Neuron (in vitro differentiated cells): ENCODE measurements around the gene MGAT3.
"Not testable (repeated sequence)": the region's sequence is repeated elsewhere in the genome, so short reads cannot be mapped to it uniquely, and the experiment has no call there.

Source experiments
- H2AFZ ChIP-seq: one replicate; pipeline ENCODE4 v1.6.1; 2013; ENCODE audit warnings: low read depth, mild to moderate bottlenecking, inconsistent platforms, low read length, moderate library complexity
- H3K27me3 ChIP-seq: one replicate; pipeline ENCODE4 v1.6.1; 2013; ENCODE audit warnings: low read length; ENCODE audit not compliant: insufficient read depth
- H3K36me3 ChIP-seq: one replicate; pipeline ENCODE4 v1.6.1; 2013; ENCODE audit warnings: low read length; ENCODE audit not compliant: insufficient read depth
- H3K4me1 ChIP-seq: one replicate; pipeline ENCODE4 v1.6.1; 2013; ENCODE audit warnings: low read length; ENCODE audit not compliant: insufficient read depth
- H3K4me3 ChIP-seq: 2 replicates; pipeline ENCODE4 v1.5.1; 2013; ENCODE audit warnings: mild to moderate bottlenecking, low read length, moderate library complexity
- H3K9me3 ChIP-seq: one replicate; pipeline ENCODE4 v1.6.1; 2013; ENCODE audit warnings: low read length

Gene MGAT3, protein sequence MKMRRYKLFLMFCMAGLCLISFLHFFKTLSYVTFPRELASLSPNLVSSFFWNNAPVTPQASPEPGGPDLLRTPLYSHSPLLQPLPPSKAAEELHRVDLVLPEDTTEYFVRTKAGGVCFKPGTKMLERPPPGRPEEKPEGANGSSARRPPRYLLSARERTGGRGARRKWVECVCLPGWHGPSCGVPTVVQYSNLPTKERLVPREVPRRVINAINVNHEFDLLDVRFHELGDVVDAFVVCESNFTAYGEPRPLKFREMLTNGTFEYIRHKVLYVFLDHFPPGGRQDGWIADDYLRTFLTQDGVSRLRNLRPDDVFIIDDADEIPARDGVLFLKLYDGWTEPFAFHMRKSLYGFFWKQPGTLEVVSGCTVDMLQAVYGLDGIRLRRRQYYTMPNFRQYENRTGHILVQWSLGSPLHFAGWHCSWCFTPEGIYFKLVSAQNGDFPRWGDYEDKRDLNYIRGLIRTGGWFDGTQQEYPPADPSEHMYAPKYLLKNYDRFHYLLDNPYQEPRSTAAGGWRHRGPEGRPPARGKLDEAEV

DNA sequence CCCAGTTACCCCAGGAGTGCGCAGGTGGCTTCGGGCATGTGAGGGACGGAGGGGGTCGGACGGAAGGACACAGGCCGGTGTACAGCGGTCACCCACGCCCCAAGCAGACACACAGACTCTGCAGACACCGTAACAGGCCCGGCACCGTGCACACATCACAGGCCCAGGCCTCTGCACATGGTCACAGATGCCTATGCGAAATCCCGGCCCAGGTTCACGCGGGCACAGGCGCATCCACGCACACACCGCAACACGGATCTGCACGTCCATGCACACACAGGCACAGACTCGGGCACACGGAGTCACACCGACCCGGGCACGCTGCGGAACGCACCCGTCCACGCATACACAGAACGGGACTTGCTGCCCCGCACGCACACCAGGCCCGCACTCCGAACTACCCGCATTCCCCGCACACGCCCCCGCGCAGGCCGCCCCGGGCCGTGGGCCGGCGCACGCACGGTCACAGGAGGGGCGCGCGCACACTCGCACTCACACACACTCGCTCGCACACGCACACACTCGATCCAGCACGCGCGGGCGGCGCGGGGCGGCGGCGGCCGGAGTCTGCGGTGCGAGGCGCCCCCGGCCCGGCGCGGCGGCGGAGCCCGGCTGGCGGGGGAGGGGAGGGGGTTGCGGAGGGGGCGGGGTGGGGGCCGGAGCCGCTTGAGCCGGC is at the start of gene MGAT3:
Gene MGAT3 (plus strand): TSS at position 491 of the 676 bp plus-strand sequence. CDS start 30,336 bp downstream, outside the sequence.
- H3K4me1 ChIP-seq = peaks cover 29% of the 10 kb centered on the region
- H3K9me3 ChIP-seq = no peaks in the 10 kb centered on the region
- H3K4me3 ChIP-seq = peak within 1 kb of the TSS; percentile 64
- H3K27me3 ChIP-seq = no peaks in the 10 kb centered on the region
- no peaks in the 10 kb centered on the region for H3K36me3 ChIP-seq
- H2AFZ ChIP-seq = peak within 1 kb of the TSS; percentile 65

DNA sequence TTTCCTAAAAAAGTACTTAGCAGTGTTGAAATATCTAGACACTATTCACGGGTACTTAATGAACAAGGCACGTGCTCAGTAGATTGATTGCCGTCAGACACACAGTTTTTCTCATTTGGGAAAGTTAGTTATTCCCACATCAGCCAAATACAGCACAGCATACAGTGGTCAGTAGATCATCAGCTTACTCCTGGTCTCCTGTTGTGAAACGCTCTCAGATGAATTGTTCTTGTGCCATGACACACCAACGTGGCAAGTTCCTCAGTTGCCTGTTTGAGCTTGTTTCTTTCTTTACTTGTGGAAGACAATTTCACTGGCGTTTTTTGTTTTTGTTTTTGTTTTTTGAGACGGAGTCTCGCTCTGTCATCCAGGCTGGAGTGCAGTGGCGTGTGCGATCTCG is 48.6 kb upstream of the MGAT3 start:
- Histone ChIP-seq H3K9me3 (no peaks in the 10 kb centered on the region), H3K4me3 (no peak overlapping the region), H2AFZ (no peak overlapping the region), H3K27me3 (no peaks in the 10 kb centered on the region), H3K4me1 (peaks cover 24% of the 10 kb centered on the region), H3K36me3 (no peaks in the 10 kb centered on the region)

DNA sequence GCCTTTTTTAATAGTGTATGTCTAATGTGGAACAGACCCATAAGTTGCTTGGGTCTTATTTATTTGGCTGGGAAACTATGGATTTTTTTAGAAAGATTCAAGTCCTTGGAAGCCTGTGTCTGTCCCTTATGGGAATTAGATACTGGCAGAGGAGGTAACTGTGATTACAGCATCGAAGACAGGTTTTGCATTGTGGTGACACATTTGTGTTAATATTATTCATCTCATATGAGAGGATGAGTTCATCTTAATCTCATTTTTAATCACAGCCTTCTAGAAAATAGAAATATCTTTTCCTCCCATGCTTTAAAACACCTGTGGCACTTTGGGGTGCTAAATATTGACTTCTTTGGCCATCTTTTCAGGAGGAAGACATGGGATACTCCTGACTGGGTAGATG is 48.0 kb upstream of the MGAT3 start:
- Histone ChIP-seq H3K27me3 (no peaks in the 10 kb centered on the region), H3K4me3 (no peak overlapping the region), H3K9me3 (no peaks in the 10 kb centered on the region), H3K36me3 (no peaks in the 10 kb centered on the region), H3K4me1 (peaks cover 24% of the 10 kb centered on the region), H2AFZ (no peak overlapping the region)

DNA sequence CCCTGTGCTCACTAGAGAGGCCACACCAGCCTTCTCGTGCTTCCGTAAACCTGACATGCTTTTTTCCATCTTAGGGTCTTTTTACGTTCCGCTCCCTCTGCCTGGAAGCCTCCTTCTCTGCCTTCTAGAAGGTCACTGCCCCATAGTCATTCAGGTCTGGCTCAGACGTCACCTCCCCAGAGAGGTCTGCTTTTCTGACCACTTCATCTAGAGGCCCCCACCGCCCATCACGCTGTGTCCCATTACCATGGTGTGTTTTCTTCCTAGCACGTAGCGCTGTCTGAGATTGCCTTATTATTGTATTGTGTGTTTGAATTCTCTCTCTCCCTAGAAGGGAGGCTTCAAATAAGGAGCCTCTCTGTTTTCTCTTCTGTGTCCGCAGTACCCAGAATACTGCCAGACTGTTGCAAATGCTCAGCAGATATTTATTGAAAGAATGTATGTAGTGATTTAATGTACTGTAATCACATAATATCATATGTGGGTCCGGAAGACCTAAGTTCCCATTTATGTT is 47.2 kb upstream of the MGAT3 start:
- no peaks in the 10 kb centered on the region for H3K36me3 ChIP-seq
- peaks cover 22% of the 10 kb centered on the region for H3K4me1 ChIP-seq
- no peaks in the 10 kb centered on the region for H3K27me3 ChIP-seq
- H3K9me3 ChIP-seq = no peaks in the 10 kb centered on the region
- no peak overlapping the region for H2AFZ ChIP-seq
- H3K4me3 ChIP-seq = no peak overlapping the region

- Histone ChIP-seq H3K4me1 (peaks cover 15% of the 10 kb centered on the region), H3K9me3 (no peaks in the 10 kb centered on the region), H3K36me3 (peaks cover 6% of the 10 kb centered on the region), H2AFZ (no peak overlapping the region), H3K4me3 (no peak overlapping the region), H3K27me3 (no peaks in the 10 kb centered on the region)
These were observed 46.5 kb upstream of the MGAT3 start for GRCh38 chr22:39410264-39410663.

GRCh38 chr22:39411828-39412365 is 44.9 kb upstream of the MGAT3 start:
- peaks cover 22% of the 10 kb centered on the region for H3K36me3 ChIP-seq
- not testable (repeated sequence) for H3K27me3 ChIP-seq, H3K9me3 ChIP-seq, H3K4me1 ChIP-seq, H2AFZ ChIP-seq, H3K4me3 ChIP-seq

DNA sequence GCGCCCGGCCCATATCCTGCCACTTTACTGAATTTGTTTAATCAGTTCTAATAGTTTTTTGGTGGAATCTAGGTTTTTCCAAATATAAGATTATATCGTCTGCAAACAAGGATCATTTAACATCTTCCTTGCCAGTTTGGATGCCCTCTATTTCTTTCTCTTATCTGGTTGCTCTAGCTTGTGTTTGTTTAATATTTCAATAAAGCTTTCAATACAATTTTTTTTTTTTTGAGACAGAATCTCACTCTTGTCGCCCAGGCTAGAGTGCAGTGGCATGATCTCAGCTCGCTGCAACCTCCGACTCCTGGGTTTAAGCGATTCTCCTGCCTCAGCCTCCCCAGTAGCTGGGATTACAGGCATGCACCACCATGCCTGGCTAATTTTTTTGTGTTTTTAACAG is 43.6 kb upstream of the MGAT3 start:
- peaks cover 31% of the 10 kb centered on the region for H3K36me3 ChIP-seq
- not testable (repeated sequence) for H3K27me3 ChIP-seq, H2AFZ ChIP-seq, H3K4me3 ChIP-seq, H3K9me3 ChIP-seq, H3K4me1 ChIP-seq

DNA sequence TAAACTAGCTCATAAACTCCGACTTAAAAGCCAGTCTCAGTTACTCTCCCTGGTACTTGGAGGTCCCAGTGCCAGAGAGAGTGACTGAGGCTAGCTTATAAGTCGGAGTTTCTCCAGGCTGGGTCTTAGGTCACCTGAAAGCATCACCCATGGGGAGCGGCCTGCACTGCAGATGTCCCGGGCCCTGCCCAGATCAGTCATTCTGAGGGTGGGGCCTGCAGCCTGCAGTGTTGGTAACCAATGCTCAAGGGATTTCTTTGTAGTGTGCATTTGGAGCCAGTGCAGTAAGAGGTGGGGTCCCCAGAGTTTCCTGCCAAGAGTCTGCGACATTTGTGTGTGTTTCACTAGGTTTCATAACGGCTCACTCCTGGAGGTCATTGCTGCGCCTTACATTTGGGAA is 42.4 kb upstream of the MGAT3 start:
- Histone ChIP-seq H3K4me3 (no peak overlapping the region), H3K9me3 (no peaks in the 10 kb centered on the region), H3K4me1 (peaks cover 5% of the 10 kb centered on the region), H2AFZ (no peak overlapping the region), H3K36me3 (peaks cover 41% of the 10 kb centered on the region), H3K27me3 (no peaks in the 10 kb centered on the region)

- Histone ChIP-seq H3K4me1 (peaks cover under 1% of the 10 kb centered on the region), H3K36me3 (peaks cover 46% of the 10 kb centered on the region), H2AFZ (no peak overlapping the region), H3K4me3 (no peak overlapping the region), H3K27me3 (no peaks in the 10 kb centered on the region), H3K9me3 (no peaks in the 10 kb centered on the region)
These were observed 41.9 kb upstream of the MGAT3 start for GRCh38 chr22:39414886-39415285.

DNA sequence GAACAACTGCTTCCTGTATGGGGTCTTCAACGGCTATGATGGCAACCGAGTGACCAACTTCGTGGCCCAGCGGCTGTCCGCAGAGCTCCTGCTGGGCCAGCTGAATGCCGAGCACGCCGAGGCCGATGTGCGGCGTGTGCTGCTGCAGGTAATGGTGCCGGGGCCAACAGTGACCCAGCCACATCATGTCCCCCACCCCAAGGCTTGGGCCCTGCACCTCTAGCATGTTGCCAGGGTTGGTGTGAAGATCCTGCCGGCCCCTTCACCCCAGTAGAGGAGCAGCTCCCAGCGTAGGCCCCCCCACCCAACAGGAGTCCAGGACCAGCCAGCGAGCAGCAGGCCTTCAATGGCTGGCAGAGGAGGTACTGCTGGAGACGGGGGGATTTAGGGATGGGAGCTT is 41.3 kb upstream of the MGAT3 start:
- H3K4me3 ChIP-seq = no peak overlapping the region
- peaks cover 52% of the 10 kb centered on the region for H3K36me3 ChIP-seq
- H3K4me1 ChIP-seq = no peaks in the 10 kb centered on the region
- H3K9me3 ChIP-seq = no peaks in the 10 kb centered on the region
- H3K27me3 ChIP-seq = no peaks in the 10 kb centered on the region
- H2AFZ ChIP-seq = no peak overlapping the region

DNA sequence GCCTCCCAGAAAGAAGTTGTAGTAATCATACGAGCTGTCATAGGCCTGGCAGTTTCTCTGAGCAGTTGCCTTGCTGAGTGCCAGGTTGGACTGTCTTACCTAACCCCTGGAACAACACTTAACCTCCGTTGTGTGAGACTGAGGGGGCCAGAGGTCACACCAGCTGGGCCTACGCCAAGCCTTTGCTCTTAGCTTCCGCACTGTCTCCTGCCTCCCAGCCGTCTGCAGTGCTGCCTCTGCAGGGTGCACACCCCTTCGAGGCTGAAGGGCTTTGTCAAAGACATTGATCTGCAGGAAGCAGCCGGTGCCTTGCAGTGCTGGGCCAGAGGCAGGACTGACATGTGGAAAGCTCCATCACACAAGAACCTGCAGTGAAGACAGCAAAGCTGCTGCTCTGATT is 40.5 kb upstream of the MGAT3 start:
- H3K4me3 ChIP-seq = no peak overlapping the region
- H2AFZ ChIP-seq = no peak overlapping the region
- H3K9me3 ChIP-seq = no peaks in the 10 kb centered on the region
- no peaks in the 10 kb centered on the region for H3K4me1 ChIP-seq
- H3K27me3 ChIP-seq = no peaks in the 10 kb centered on the region
- H3K36me3 ChIP-seq = peaks cover 58% of the 10 kb centered on the region

DNA sequence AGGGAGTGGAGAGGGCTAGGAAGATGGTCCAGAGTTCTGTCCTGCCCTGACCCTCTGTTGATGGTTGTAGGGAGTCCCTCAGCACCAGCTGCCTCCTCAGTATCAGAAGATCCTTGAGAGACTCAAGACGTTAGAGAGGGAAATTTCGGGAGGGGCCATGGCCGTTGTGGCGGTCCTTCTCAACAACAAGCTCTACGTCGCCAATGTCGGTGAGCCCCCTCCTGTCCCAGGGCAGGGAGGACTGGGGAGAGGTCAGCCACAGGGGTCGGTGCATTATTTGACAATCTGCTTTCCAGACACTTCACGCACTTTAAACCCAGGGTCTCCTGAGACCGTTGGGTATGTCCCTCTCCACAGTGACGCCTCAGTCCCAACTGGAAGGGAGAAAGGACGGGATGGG is 39.2 kb upstream of the MGAT3 start:
- Histone ChIP-seq H3K4me1 (no peaks in the 10 kb centered on the region), H3K27me3 (no peaks in the 10 kb centered on the region), H3K9me3 (no peaks in the 10 kb centered on the region), H3K4me3 (no peak overlapping the region), H3K36me3 (peaks cover 69% of the 10 kb centered on the region), H2AFZ (no peak overlapping the region)

DNA sequence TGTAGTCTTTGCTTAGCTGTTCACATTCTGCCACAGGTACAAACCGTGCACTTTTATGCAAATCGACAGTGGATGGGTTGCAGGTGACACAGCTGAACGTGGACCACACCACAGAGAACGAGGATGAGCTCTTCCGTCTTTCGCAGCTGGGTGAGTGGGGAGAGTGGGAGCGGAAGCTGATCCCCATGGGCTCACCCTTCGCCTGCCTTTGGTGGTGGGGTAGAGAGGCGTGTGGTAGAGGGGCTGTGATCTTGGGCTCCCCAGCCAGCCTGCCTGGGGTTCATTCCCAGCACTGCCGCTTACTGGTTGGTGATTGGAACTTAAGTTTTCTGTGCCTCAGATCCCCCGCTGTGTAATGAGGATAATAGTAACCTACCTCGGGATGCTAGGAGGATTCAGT is 38.1 kb upstream of the MGAT3 start:
- Histone ChIP-seq H3K27me3 (no peaks in the 10 kb centered on the region), H3K4me3 (no peak overlapping the region), H2AFZ (no peak overlapping the region), H3K4me1 (no peaks in the 10 kb centered on the region), H3K36me3 (peaks cover 73% of the 10 kb centered on the region), H3K9me3 (no peaks in the 10 kb centered on the region)
